ENCODE measurements around the gene SCTR.

SCTR gene

DNA sequence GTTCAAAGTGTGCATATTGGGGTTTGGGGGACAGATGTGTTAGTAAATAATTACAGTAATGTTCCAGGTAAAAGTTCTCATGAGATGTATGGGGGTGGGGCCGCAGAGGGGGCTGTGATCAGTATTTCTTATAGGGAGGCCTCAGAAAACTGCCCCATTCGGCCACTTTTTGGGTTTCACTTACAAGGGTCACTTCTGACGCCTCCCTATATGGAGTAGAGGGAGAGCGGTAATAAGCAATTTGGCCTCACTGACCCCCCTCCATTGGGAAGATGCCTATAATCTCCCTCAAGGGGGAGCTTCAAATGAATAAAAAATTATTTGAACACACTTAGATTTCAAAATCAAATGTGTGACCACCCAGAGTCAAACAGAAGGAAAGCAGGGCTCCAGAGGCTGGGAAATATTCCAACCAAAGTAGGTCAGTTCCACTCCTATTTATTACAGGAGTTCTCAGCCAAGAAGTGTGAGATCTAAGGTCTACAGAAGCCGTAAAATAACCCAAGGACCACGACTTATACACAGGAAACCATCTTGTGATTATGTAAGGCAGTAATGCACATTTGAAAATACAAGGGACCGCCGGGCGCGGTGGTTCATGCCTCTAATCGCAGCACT lies 2.7 kb downstream of the SCTR start:
- peaks cover 53% of the 10 kb centered on the region for H3K27me3 ChIP-seq (ENCODE audit: control insufficient read depth, insufficient read depth, low read length)
- H3K36me3 ChIP-seq (ENCODE audit: control insufficient read depth, insufficient read depth, low read length), result no peaks in the 10 kb centered on the region
- no peaks in the 10 kb centered on the region for H3K9me3 ChIP-seq (ENCODE audit: control insufficient read depth, insufficient read depth, low read length)
- peaks cover 1% of the 10 kb centered on the region for H3K4me1 ChIP-seq (ENCODE audit: control insufficient read depth, insufficient read depth, low read length)
- no peak overlapping the region for H3K9ac ChIP-seq (ENCODE audit: low read depth, low read length)
- no peak overlapping the region for H3K4me3 ChIP-seq (ENCODE audit: low read depth, low read length)

- H3K4me1 ChIP-seq (ENCODE audit: control insufficient read depth, insufficient read depth, low read length), result no peaks in the 10 kb centered on the region
- H3K4me3 ChIP-seq (ENCODE audit: low read depth, low read length), result no peak overlapping the region
- H3K9me3 ChIP-seq (ENCODE audit: control insufficient read depth, insufficient read depth, low read length), result no peaks in the 10 kb centered on the region
- H3K27me3 ChIP-seq (ENCODE audit: control insufficient read depth, insufficient read depth, low read length), result peaks cover 50% of the 10 kb centered on the region
- no peaks in the 10 kb centered on the region for H3K36me3 ChIP-seq (ENCODE audit: control insufficient read depth, insufficient read depth, low read length)
- no peak overlapping the region for H3K9ac ChIP-seq (ENCODE audit: low read depth, low read length)
Measured at GRCh38 chr2:119520696-119521432, 3.4 kb downstream of the SCTR start.

DNA sequence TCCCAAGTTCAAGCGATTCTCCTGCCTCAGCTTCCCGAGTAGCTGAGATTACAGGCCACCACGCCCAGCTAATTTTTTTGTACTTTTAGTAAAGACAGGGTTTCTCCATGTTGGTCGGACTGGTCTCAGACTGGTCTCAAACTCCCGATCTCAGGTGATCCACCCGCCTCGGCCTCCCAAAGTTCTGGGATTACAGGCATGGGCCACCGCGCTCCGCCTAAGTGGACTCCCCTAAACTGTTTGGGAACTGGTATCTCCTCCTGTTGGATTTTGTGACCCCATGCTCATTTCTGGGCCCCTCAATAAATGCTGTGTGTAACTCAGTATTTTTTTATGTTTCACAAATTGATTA lies 5.2 kb downstream of the SCTR start:
- Histone ChIP-seq H3K4me1 (ENCODE audit: control insufficient read depth, insufficient read depth, low read length) (no peaks in the 10 kb centered on the region), H3K9ac (ENCODE audit: low read depth, low read length) (no peak overlapping the region), H3K9me3 (ENCODE audit: control insufficient read depth, insufficient read depth, low read length) (no peaks in the 10 kb centered on the region), H3K27me3 (ENCODE audit: control insufficient read depth, insufficient read depth, low read length) (peaks cover 35% of the 10 kb centered on the region), H3K36me3 (ENCODE audit: control insufficient read depth, insufficient read depth, low read length) (no peaks in the 10 kb centered on the region), H3K4me3 (ENCODE audit: low read depth, low read length) (no peak overlapping the region)

DNA sequence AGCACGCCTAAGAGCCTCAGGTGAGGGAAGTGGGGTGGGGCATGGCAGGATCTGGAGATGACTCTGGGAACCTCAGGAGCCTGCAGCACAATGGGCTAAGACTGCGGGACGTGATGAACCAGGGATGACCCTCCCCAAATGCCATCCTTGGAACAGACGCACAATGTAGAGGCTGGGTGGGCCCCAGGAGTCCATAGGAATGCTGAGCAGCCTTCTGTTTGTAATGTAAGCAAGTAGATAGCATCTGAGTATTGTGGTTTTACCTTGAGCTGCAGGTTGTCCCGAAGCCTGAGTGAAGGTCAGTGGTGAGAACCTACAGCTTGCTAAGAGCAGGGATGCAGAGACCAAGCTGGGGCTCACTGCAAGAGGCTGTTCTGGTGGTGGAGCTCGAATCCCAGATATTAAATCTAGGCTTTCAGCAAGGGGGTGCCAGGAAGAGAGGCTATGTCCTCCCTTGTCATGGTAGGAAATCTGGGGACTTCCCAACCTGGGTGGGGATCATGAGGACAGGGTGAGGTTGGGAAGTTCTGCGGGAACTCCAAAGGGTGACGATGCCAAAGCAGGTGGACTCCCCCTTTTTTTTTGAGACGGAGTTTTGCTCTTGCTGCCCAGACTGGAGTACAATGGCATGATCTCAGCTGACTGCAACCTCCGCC lies 5.8 kb downstream of the SCTR start:
- Histone ChIP-seq H3K36me3 (ENCODE audit: control insufficient read depth, insufficient read depth, low read length) (no peaks in the 10 kb centered on the region), H3K27me3 (ENCODE audit: control insufficient read depth, insufficient read depth, low read length) (peaks cover 29% of the 10 kb centered on the region), H3K9ac (ENCODE audit: low read depth, low read length) (no peak overlapping the region), H3K4me3 (ENCODE audit: low read depth, low read length) (no peak overlapping the region), H3K4me1 (ENCODE audit: control insufficient read depth, insufficient read depth, low read length) (no peaks in the 10 kb centered on the region), H3K9me3 (ENCODE audit: control insufficient read depth, insufficient read depth, low read length) (no peaks in the 10 kb centered on the region)

GRCh38 chr2:119517433-119517832 lies 6.8 kb downstream of the SCTR start:
- H3K9me3 ChIP-seq (ENCODE audit: control insufficient read depth, insufficient read depth, low read length), result no peaks in the 10 kb centered on the region
- no peak overlapping the region for H3K4me3 ChIP-seq (ENCODE audit: low read depth, low read length)
- H3K9ac ChIP-seq (ENCODE audit: low read depth, low read length), result no peak overlapping the region
- peaks cover 19% of the 10 kb centered on the region for H3K27me3 ChIP-seq (ENCODE audit: control insufficient read depth, insufficient read depth, low read length)
- H3K36me3 ChIP-seq (ENCODE audit: control insufficient read depth, insufficient read depth, low read length), result no peaks in the 10 kb centered on the region
- H3K4me1 ChIP-seq (ENCODE audit: control insufficient read depth, insufficient read depth, low read length), result no peaks in the 10 kb centered on the region

- Histone ChIP-seq H3K27me3 (ENCODE audit: control insufficient read depth, insufficient read depth, low read length) (peaks cover 7% of the 10 kb centered on the region), H3K36me3 (ENCODE audit: control insufficient read depth, insufficient read depth, low read length) (no peaks in the 10 kb centered on the region), H3K9ac (ENCODE audit: low read depth, low read length) (no peak overlapping the region), H3K9me3 (ENCODE audit: control insufficient read depth, insufficient read depth, low read length) (no peaks in the 10 kb centered on the region), H3K4me3 (ENCODE audit: low read depth, low read length) (no peak overlapping the region), H3K4me1 (ENCODE audit: control insufficient read depth, insufficient read depth, low read length) (no peaks in the 10 kb centered on the region)
Measured at GRCh38 chr2:119516121-119516520, 8.2 kb downstream of the SCTR start.

DNA sequence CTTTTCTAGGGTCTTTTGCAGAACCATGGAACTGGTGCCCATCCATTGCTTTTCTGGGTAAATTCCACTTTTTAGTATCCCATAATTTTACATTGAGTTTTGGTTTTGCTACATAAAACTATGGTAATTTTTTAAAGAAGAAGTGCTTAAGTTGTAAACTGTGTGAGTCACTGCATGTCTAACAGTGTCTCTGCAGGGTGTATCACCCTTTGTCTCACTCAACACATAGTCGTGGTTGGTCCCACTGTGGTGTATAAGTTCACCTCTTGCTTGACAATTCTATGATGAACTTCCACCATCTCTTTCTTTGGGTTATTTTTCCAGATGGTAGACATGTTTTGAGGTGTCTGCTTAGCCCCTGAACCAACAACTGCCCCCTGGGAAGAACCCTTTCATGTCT lies 10.5 kb downstream of the SCTR start:
- no peaks in the 10 kb centered on the region for H3K27me3 ChIP-seq (ENCODE audit: control insufficient read depth, insufficient read depth, low read length)
- no peaks in the 10 kb centered on the region for H3K9me3 ChIP-seq (ENCODE audit: control insufficient read depth, insufficient read depth, low read length)
- no peak overlapping the region for H3K4me3 ChIP-seq (ENCODE audit: low read depth, low read length)

DNA sequence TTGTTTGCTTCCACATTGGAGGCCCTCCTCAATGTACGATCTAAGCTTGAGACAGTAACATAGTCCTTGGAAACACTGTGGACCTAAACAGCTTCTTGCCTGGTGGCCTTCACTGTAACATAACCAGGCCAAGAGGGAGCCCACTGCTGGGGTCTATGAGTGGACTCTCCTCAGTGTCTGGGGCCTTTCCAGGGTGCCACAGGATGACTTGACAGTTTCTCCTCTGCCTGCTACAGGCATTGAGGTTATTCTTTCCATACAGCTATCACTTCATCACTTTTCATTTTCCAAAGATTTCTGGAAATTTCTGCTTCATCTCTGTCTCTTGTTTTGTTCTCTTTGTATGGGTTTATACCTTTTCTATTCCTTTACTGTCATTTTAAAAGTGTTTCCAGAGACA lies 11.3 kb downstream of the SCTR start:
- H3K4me3 ChIP-seq (ENCODE audit: low read depth, low read length), result no peak overlapping the region
- no peak overlapping the region for H3K9ac ChIP-seq (ENCODE audit: low read depth, low read length)
- no peaks in the 10 kb centered on the region for H3K36me3 ChIP-seq (ENCODE audit: control insufficient read depth, insufficient read depth, low read length)
- no peaks in the 10 kb centered on the region for H3K4me1 ChIP-seq (ENCODE audit: control insufficient read depth, insufficient read depth, low read length)
- H3K27me3 ChIP-seq (ENCODE audit: control insufficient read depth, insufficient read depth, low read length), result no peaks in the 10 kb centered on the region
- H3K9me3 ChIP-seq (ENCODE audit: control insufficient read depth, insufficient read depth, low read length), result no peaks in the 10 kb centered on the region

More for the DNA sequence above, 10.5 kb downstream of the SCTR start:
- H3K9ac ChIP-seq (ENCODE audit: low read depth, low read length), result no peak overlapping the region
- no peaks in the 10 kb centered on the region for H3K4me1 ChIP-seq (ENCODE audit: control insufficient read depth, insufficient read depth, low read length)
- no peaks in the 10 kb centered on the region for H3K36me3 ChIP-seq (ENCODE audit: control insufficient read depth, insufficient read depth, low read length)

- H3K9me3 ChIP-seq (ENCODE audit: control insufficient read depth, insufficient read depth, low read length), result no peaks in the 10 kb centered on the region
- no peaks in the 10 kb centered on the region for H3K4me1 ChIP-seq (ENCODE audit: control insufficient read depth, insufficient read depth, low read length)
- no peaks in the 10 kb centered on the region for H3K27me3 ChIP-seq (ENCODE audit: control insufficient read depth, insufficient read depth, low read length)
- no peak overlapping the region for H3K4me3 ChIP-seq (ENCODE audit: low read depth, low read length)
- no peaks in the 10 kb centered on the region for H3K36me3 ChIP-seq (ENCODE audit: control insufficient read depth, insufficient read depth, low read length)
- no peak overlapping the region for H3K9ac ChIP-seq (ENCODE audit: low read depth, low read length)
Measured at GRCh38 chr2:119511989-119512388, 12.3 kb downstream of the SCTR start.

GRCh38 chr2:119508756-119509155 lies 15.5 kb downstream of the SCTR start:
- Histone ChIP-seq H3K9me3 (ENCODE audit: control insufficient read depth, insufficient read depth, low read length) (no peaks in the 10 kb centered on the region), H3K27me3 (ENCODE audit: control insufficient read depth, insufficient read depth, low read length) (no peaks in the 10 kb centered on the region), H3K4me3 (ENCODE audit: low read depth, low read length) (no peak overlapping the region), H3K36me3 (ENCODE audit: control insufficient read depth, insufficient read depth, low read length) (no peaks in the 10 kb centered on the region), H3K4me1 (ENCODE audit: control insufficient read depth, insufficient read depth, low read length) (no peaks in the 10 kb centered on the region), H3K9ac (ENCODE audit: low read depth, low read length) (no peak overlapping the region)

DNA sequence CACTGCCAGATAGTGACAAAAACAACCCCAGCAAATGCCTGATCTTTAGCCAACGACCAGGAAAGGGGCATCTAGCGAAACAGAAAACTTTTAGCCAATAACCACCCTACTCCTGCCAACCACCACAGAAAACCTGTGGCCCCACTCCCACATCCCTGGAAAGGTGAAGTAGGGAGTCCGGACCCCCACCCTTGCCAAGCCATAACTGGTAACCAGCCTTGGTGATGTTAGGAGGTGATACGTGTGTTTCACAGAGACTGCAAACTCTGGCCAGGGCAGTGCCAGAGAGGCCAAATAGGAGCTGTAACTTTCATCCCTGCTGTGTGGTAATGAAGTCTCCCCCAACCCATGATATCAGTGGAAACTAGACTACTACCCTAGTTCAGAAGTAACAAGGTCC lies 27.6 kb downstream of the SCTR start:
- Histone ChIP-seq H3K9me3 (ENCODE audit: control insufficient read depth, insufficient read depth, low read length) (no peaks in the 10 kb centered on the region), H3K27me3 (ENCODE audit: control insufficient read depth, insufficient read depth, low read length) (no peaks in the 10 kb centered on the region), H3K9ac (ENCODE audit: low read depth, low read length) (no peak overlapping the region), H3K4me3 (ENCODE audit: low read depth, low read length) (no peak overlapping the region), H3K36me3 (ENCODE audit: control insufficient read depth, insufficient read depth, low read length) (no peaks in the 10 kb centered on the region), H3K4me1 (ENCODE audit: control insufficient read depth, insufficient read depth, low read length) (peaks cover 5% of the 10 kb centered on the region)

DNA sequence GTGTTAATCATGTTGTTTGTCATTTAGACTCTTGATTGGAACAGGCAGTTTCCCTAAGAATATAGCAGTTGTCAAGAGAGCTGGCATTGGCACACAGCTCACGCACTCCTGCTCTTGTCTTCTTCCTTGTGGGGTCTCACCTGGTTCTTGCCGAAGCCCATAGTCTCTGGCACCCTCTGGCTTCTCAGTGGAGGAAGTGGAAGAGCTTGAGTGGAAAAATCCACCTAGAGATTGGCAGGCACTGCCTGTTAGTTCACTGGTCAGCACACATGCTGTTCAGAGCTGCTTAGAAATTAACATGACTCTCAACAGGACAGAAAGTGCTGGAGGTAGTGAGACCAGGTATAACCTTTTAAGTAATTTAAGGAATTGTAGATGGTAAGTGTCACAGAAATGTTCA lies 28.3 kb downstream of the SCTR start:
- H3K4me3 ChIP-seq (ENCODE audit: low read depth, low read length), result no peak overlapping the region
- no peaks in the 10 kb centered on the region for H3K9me3 ChIP-seq (ENCODE audit: control insufficient read depth, insufficient read depth, low read length)
- peaks cover 5% of the 10 kb centered on the region for H3K4me1 ChIP-seq (ENCODE audit: control insufficient read depth, insufficient read depth, low read length)
- H3K27me3 ChIP-seq (ENCODE audit: control insufficient read depth, insufficient read depth, low read length), result no peaks in the 10 kb centered on the region
- no peaks in the 10 kb centered on the region for H3K36me3 ChIP-seq (ENCODE audit: control insufficient read depth, insufficient read depth, low read length)
- no peak overlapping the region for H3K9ac ChIP-seq (ENCODE audit: low read depth, low read length)

All from iPS-15b (cell line).